Breast epithelium (tissue), 3 donors: ENCODE results near the gene NR4A2.

Source experiments
- POLR2AphosphoS5 ChIP-seq, 3 donors: sonication (generic); formaldehyde crosslinking; IDR thresholded peaks; one replicate each; pipeline ENCODE4 v1.6.1; 2017; ENCODE audit warnings: antibody characterized with exemption in 3 of 3
- TF ChIP-seq, protein P1 (sequence below), 3 donors: fragments of 450-650 bp; IDR thresholded peaks; one replicate each; pipeline ENCODE4 v1.5.1; 2016 to 2017; ENCODE audit warnings: antibody characterized with exemption in 3 of 3, mild to moderate bottlenecking in 3 of 3, moderate library complexity in 3 of 3

DNA sequence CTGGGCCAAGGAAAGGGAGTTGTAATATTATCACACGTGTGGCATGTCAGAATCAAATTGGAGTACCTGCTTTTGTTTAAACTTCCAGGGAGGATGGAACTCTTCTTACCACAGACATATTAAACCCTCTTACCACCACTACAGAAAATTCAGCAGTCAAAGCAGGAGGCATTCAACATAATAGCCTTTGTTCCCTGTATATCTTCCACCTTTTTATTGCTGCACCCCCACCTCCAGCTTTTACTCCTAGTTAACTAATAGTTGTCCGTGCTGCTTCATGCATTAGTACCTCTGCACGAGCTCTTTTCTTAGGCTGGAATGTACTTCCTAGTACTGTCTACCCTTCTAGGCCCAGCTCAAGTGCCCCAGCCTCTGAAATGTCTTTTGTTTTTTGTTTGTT, 14.9 kb upstream of the NR4A2 start:
- TF ChIP-seq, protein P1, sequence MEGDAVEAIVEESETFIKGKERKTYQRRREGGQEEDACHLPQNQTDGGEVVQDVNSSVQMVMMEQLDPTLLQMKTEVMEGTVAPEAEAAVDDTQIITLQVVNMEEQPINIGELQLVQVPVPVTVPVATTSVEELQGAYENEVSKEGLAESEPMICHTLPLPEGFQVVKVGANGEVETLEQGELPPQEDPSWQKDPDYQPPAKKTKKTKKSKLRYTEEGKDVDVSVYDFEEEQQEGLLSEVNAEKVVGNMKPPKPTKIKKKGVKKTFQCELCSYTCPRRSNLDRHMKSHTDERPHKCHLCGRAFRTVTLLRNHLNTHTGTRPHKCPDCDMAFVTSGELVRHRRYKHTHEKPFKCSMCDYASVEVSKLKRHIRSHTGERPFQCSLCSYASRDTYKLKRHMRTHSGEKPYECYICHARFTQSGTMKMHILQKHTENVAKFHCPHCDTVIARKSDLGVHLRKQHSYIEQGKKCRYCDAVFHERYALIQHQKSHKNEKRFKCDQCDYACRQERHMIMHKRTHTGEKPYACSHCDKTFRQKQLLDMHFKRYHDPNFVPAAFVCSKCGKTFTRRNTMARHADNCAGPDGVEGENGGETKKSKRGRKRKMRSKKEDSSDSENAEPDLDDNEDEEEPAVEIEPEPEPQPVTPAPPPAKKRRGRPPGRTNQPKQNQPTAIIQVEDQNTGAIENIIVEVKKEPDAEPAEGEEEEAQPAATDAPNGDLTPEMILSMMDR (IDR thresholded peaks at IDR 0.05): no peak
- no peak for TF ChIP-seq POLR2AphosphoS5 (IDR thresholded peaks at IDR 0.05)
